GDM1 (cell line): Measurements from ENCODE around the gene CLEC18B.
"Not testable (repeated sequence)": the region's sequence is repeated elsewhere in the genome, so short reads cannot be mapped to it uniquely, and the experiment has no call there.

Source experiments
- DNase-seq: peaks from one replicate; lab custom pipeline; 2025; lab: John Stamatoyannopoulos, UW

The CLEC18B gene

GRCh38 chr16:74443624-74444346 is 22.5 kb upstream of the CLEC18B start:
- DNase-seq = not testable (repeated sequence)

GRCh38 chr16:74439685-74440084 is 18.4 kb upstream of the CLEC18B start:
- DNase-seq = no peak

- no peak for DNase-seq
Observed at GRCh38 chr16:74438492-74438979, 17.3 kb upstream of the CLEC18B start.

GRCh38 chr16:74431516-74431915 is 10.2 kb upstream of the CLEC18B start:
- DNase-seq = no peak

GRCh38 chr16:74430036-74430712 is 8.9 kb upstream of the CLEC18B start:
- peak; percentile 17 for DNase-seq

GRCh38 chr16:74428493-74428892 is 7.2 kb upstream of the CLEC18B start:
- DNase-seq = not testable (repeated sequence)

GRCh38 chr16:74425751-74426150 is 4.5 kb upstream of the CLEC18B start:
- not testable (repeated sequence) for DNase-seq

GRCh38 chr16:74423721-74424120 is 2.4 kb upstream of the CLEC18B start:
- DNase-seq = not testable (repeated sequence)

- not testable (repeated sequence) for DNase-seq
Observed at GRCh38 chr16:74422086-74422485, 808 bp upstream of the CLEC18B start.

- DNase-seq = not testable (repeated sequence)
Observed at GRCh38 chr16:74421482-74421785, 156 bp upstream of the CLEC18B start.

GRCh38 chr16:74419811-74420210 is 1.5 kb downstream of the CLEC18B start:
- not testable (repeated sequence) for DNase-seq

- not testable (repeated sequence) for DNase-seq
Observed at GRCh38 chr16:74417897-74418296, 3.4 kb downstream of the CLEC18B start.

GRCh38 chr16:74413920-74414319 is 7.4 kb downstream of the CLEC18B start:
- not testable (repeated sequence) for DNase-seq

- DNase-seq = not testable (repeated sequence)
Observed at GRCh38 chr16:74413485-74413884, 7.8 kb downstream of the CLEC18B start.

GRCh38 chr16:74412775-74413390 is 8.4 kb downstream of the CLEC18B start:
- not testable (repeated sequence) for DNase-seq

GRCh38 chr16:74412138-74412774 is 9.0 kb downstream of the CLEC18B start:
- not testable (repeated sequence) for DNase-seq

- not testable (repeated sequence) for DNase-seq
Observed at GRCh38 chr16:74410981-74411380, 10.3 kb downstream of the CLEC18B start.

GRCh38 chr16:74410057-74410957 is 11.0 kb downstream of the CLEC18B start:
- DNase-seq = not testable (repeated sequence)

- not testable (repeated sequence) for DNase-seq
Observed at GRCh38 chr16:74409185-74409981, 11.9 kb downstream of the CLEC18B start.

GRCh38 chr16:74407362-74407705 is 13.9 kb downstream of the CLEC18B start:
- DNase-seq = not testable (repeated sequence)
